ENCODE measurements around the gene ANGPTL2.

DNA sequence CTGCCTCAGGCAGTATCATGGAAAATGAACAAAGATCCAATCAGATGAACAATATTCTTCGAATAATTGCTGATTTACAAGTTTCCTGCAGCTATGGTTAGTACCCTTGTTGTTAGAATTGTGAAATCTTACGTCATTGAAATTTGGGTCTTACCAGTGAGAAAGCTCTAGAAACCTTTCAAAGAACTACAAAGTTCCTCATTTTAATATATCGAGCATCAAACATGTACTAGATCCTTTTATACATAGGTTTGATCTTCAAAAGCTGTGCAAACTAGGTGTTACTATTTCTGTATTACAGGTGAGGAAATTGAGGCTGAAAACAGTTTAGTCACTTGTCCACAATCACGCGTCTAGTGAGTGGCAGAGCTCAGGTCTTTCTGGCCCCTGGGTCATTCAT lies 43.7 kb upstream of the ANGPTL2 start:
- TF ChIP-seq CTCF (IDR thresholded peaks at IDR 0.05; ENCODE audit: borderline replicate concordance, extremely low read depth, low read length, poor library complexity, severe bottlenecking) (no peak), EZH2 (IDR thresholded peaks at IDR 0.05; ENCODE audit: borderline replicate concordance, low read depth, low read length, severe bottlenecking) (no peak)

Data from DND-41 (cell line).